Stomach (tissue), 9 donors: ENCODE results near the gene EIF4A3. TPM values are rescaled to one million over a fixed set of nuclear protein-coding genes. Genes with fewer than 3 reads are reported as not detected.

Source experiments
- DNase-seq, 2 donors: peaks; one replicate each; pipeline versions ENCODE4 v3.0.0 to v3.0.0-alpha.2; 2013 to 2019
- H3K27ac ChIP-seq, 5 donors: fragments of 200-600 bp in 4 of 5; sonication (generic) in 4 of 5; one replicate each; pipeline ENCODE4 v1.5.1; 2013 to 2019; ENCODE audit warnings: mild to moderate bottlenecking in 1 of 5, moderate library complexity in 1 of 5
- H3K27me3 ChIP-seq, 3 donors: fragments of 200-600 bp; sonication (generic); one replicate each; pipeline ENCODE4 v1.5.1; 2017 to 2019; ENCODE audit warnings: mixed run types in 1 of 3
- H3K36me3 ChIP-seq, 4 donors: fragments of 200-600 bp; sonication (generic); 1 replicate in 3 of 4; 2 replicates in 1 of 4; pipeline ENCODE4 v1.5.1; 2016 to 2019
- H3K4me1 ChIP-seq, 4 donors: fragments of 200-600 bp; sonication (generic); one replicate each; pipeline ENCODE4 v1.5.1; 2016 to 2019
- H3K4me3 ChIP-seq, 4 donors: fragments of 200-600 bp; sonication (generic) in 3 of 4; one replicate each; pipeline ENCODE4 v1.5.1; 2016 to 2019; ENCODE audit warnings: mild to moderate bottlenecking in 1 of 4
- H3K9me3 ChIP-seq, 4 donors: fragments of 200-600 bp; sonication (generic); one replicate each; pipeline ENCODE4 v1.5.1; 2016 to 2019
- CTCF ChIP-seq, 7 experiments: fragments of 450-650 bp in 4 of 7; fragments of 200-600 bp in 3 of 7; sonication (generic) in 3 of 7; IDR thresholded peaks; one replicate each; pipeline ENCODE4 v1.5.1; 2016 to 2019; ENCODE audit warnings: antibody characterized with exemption in 7 of 7, control low read depth in 2 of 7, mild to moderate bottlenecking in 1 of 7
- EP300 ChIP-seq: sonication (generic); formaldehyde crosslinking; IDR thresholded peaks from one replicate; pipeline ENCODE4 v1.6.1; 2017; ENCODE audit warnings: antibody characterized with exemption
- POLR2A ChIP-seq, 4 donors: fragments of 450-650 bp; IDR thresholded peaks; one replicate each; pipeline ENCODE4 v1.6.1; 2016; ENCODE audit warnings: antibody characterized with exemption in 4 of 4, control low read depth in 2 of 4, mild to moderate bottlenecking in 1 of 4, moderate library complexity in 1 of 4
- POLR2AphosphoS5 ChIP-seq, 3 donors: sonication (generic); formaldehyde crosslinking; IDR thresholded peaks; one replicate each; pipeline ENCODE4 v1.6.1; 2016; ENCODE audit warnings: antibody characterized with exemption in 3 of 3
- WGBS, 5 donors: extraction: QIAGEN DNeasy Blood & Tissue Kit in 3 of 5; methylation state at CpG; one replicate each; pipeline versions ENCODE4 v1.1.5 to v1.1.7; 2013 to 2018; 5-methylcytosine and 5-hydroxymethylcytosine counted together
- intact Hi-C: fragments of 100-400 bp; cut with DNase I; formaldehyde crosslinking; loops from one replicate; pipeline ENCODE4 v1.15.1; 2023; ENCODE audit warnings: low total_unique reads
- polyA plus RNA-seq, 3 donors: library from polyadenylated mRNA; stranded (reverse); fragments of 200-250 nt; gene quantifications; one replicate each; pipeline ENCODE4 v1.2.3, GENCODE V29; 2013
- small RNA-seq, 4 donors: library from RNA; depleted of rRNA; stranded (forward); fragments of <200 nt; gene quantifications; one replicate each; pipeline ENCODE3, GENCODE V24; 2016
- total RNA-seq, 5 donors: library from RNA; depleted of rRNA; stranded (reverse); fragments of >200 nt; gene quantifications; one replicate each; pipeline versions ENCODE4 v1.1.0 to v1.2.3, GENCODE V29; 2014 to 2016
- donor health status: healthy with polysubstance abuse.
- donor health status: Bipolar disorder and iron deficiency.
- donor health status: healthy.

Gene EIF4A3
- total and polyA plus RNA-seq, 8 donors: 17.5 to 78.2 (median 49.2) TPM

DNA sequence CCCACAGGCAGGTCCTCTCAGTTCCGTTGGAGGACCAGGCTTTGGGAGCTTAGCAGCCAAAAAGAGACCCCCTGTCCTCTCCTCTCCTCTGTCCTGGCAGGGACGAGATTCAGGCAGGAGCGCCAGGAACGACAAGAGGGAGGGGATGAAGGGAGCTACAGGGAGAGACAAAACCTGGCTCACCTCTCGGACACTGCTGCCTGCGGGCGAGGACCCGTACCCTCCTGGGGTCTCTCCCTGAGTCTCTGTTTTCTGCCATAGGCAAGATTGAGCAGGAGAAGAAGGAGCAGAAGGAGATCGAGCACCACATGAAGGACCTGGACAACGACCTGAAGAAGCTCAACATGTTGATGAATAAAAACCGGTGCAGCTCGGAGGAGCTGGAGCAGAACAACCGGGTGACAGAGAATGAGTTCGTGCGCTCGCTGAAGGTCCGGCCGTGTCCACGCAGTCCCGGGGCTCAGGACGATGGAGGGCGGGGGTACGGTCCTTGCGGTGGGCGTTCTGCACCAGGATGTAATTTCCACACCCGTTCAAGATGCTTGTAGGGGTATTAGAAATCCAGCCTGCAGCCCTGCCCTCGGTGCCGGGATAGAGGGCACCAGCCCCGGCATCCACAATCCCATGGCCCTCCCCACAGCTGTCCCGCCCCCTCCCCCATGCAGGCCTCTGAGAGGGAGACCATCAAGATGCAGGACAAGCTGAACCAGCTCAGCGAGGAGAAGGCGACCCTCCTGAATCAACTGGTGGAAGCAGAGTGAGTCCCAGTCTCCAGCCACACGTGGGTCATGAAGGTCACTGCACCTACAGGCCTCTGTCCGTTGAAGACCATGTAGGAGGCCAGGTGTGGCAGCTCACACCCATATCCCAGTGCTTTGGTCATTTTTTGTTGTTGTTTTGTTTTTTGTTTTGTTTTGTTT, 59.3 kb downstream of the EIF4A3 start:
- WGBS, 5 donors: 81 to 85% (median 83%) methylated on average over 32 to 34 of the region's 34 CpGs

DNA sequence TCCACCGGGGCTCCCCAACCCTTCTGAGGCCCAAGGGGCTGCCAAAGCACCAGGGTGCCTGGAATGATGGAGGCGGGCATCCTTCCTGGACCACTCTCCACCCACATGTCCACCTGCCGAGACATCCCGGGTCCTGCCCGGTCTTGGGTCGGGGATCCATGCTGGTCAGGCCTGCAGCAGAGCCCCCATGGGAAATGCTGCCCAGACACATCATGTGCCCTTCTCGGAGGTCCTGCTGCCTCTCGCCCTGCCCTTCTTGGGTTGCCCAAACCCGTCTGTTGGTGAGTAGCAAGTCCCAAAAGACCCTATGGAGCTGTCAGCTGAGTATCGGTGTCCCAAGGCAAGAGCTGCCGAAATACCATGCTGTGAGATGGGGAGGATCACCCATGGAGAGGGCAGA, 60.3 kb downstream of the EIF4A3 start:
- Histone ChIP-seq H3K9me3 (no peaks in the 10 kb centered on the region), H3K36me3 (peaks cover 0 to 13% (median 0%) of the 10 kb centered on the region in 4 donors), H3K27me3 (no peaks in the 10 kb centered on the region), H3K4me3 (no peak overlapping the region), H3K4me1 (peaks cover 0 to 10% (median 8%) of the 10 kb centered on the region in 4 donors), H3K27ac (no peak overlapping the region)
- TF ChIP-seq EP300 (no peak), POLR2A (IDR thresholded peaks at IDR 0.05) (no peak), CTCF (IDR thresholded peaks at IDR 0.05) (no peak), POLR2AphosphoS5 (IDR thresholded peaks at IDR 0.05) (no peak)
- no peak for DNase-seq
- intact Hi-C loops: no loop called here
- WGBS, 5 donors: 88 to 100% (median 91%) methylated on average over 2 to 11 of the region's 11 CpGs

More for the DNA sequence above, 59.3 kb downstream of the EIF4A3 start:
- no peak for TF ChIP-seq CTCF (IDR thresholded peaks at IDR 0.05)
- TF ChIP-seq POLR2A (IDR thresholded peaks at IDR 0.05): no peak
- no peak for TF ChIP-seq POLR2AphosphoS5 (IDR thresholded peaks at IDR 0.05)
- H3K9me3 ChIP-seq: no peaks in the 10 kb centered on the region
- intact Hi-C loops: no loop called here
- no peak overlapping the region for H3K4me3 ChIP-seq
- peaks cover 0 to 11% (median 0%) of the 10 kb centered on the region in 4 donors for H3K36me3 ChIP-seq
- peaks cover 0 to 6% (median 4%) of the 10 kb centered on the region in 4 donors for H3K4me1 ChIP-seq
- no peak overlapping the region for H3K27ac ChIP-seq
- H3K27me3 ChIP-seq: no peaks in the 10 kb centered on the region
- DNase-seq: peak in 1 of 2 donors; percentile 0

DNA sequence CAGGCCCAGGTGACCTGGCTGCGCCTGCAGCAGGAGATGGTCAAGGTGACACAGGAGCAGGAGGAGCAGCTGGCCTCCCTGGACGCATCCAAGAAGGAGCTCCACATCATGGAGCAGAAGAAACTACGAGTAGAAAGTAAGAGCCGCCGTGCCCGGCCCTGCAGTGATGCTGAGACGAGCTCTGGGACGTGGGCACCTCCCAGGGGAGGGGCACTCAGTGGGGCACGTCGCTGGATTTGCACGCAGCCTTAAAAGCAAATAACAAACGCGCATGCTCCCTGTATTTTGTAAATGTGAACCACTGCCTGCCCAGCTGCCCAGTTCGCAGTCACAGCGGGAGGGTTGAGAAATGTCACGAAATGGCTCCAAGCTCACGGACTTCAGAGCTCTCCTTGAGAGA, 60.8 kb downstream of the EIF4A3 start:
- Histone ChIP-seq H3K4me1 (peaks cover 0 to 10% (median 8%) of the 10 kb centered on the region in 4 donors), H3K4me3 (no peak overlapping the region), H3K9me3 (no peaks in the 10 kb centered on the region), H3K36me3 (peaks cover 0 to 15% (median 0%) of the 10 kb centered on the region in 4 donors), H3K27ac (no peak overlapping the region), H3K27me3 (no peaks in the 10 kb centered on the region)
- TF ChIP-seq POLR2A (IDR thresholded peaks at IDR 0.05) (no peak), POLR2AphosphoS5 (IDR thresholded peaks at IDR 0.05) (no peak), CTCF (IDR thresholded peaks at IDR 0.05) (no peak), EP300 (no peak)
- intact Hi-C loops: no loop called here
- 66 to 82% (median 73%) methylated on average over 17 of the region's 17 CpGs for WGBS, 5 donors
- DNase-seq: no peak

GRCh38 chr17:80084773-80085172, 62.2 kb downstream of the EIF4A3 start:
- H3K36me3 ChIP-seq: peaks cover 0 to 6% (median 0%) of the 10 kb centered on the region in 4 donors
- DNase-seq: no peak
- WGBS, 5 donors: 90 to 95% (median 91%) methylated on average over 12 to 15 of the region's 15 CpGs
- intact Hi-C loops: no loop called here
- TF ChIP-seq CTCF (IDR thresholded peaks at IDR 0.05): no peak
- no peak for TF ChIP-seq EP300
- no peak for TF ChIP-seq POLR2AphosphoS5 (IDR thresholded peaks at IDR 0.05)
- no peak for TF ChIP-seq POLR2A (IDR thresholded peaks at IDR 0.05)
- H3K27me3 ChIP-seq: no peaks in the 10 kb centered on the region
- peaks cover 0 to 10% (median 8%) of the 10 kb centered on the region in 4 donors for H3K4me1 ChIP-seq
- no peak overlapping the region for H3K27ac ChIP-seq
- H3K4me3 ChIP-seq: no peak overlapping the region
- no peaks in the 10 kb centered on the region for H3K9me3 ChIP-seq

Small RNAs within 50 kb of the gene (small RNA-seq; reads per million reads assigned to genes)
- gene AC087741.2 (0 reads per million in 4 donors), gene MIR1268B (0 reads per million in 4 donors)

Other genes starting within 250 kb of the EIF4A3 start
- 10 to 100 TPM; 12.7 to 22.2 (median 21.0) TPM for gene TBC1D16, start 111.3 kb downstream of the EIF4A3 start, total RNA-seq
- 10 to 100 TPM in 1 of 3 donors, 1 to 10 TPM in 2; 3.0 to 17.1 (median 6.6) TPM for gene TBC1D16, start 111.3 kb downstream of the EIF4A3 start, polyA plus RNA-seq
- gene CCDC40, start 110.5 kb downstream of the EIF4A3 start, total RNA-seq: 10 to 100 TPM in 2 of 5 donors, 1 to 10 TPM in 3; 3.5 to 56.2 (median 5.8) TPM
- 1 to 10 TPM in 2 of 3 donors, under 1 TPM in 1; 0.61 to 2.2 (median 1.6) TPM for gene CCDC40, start 110.5 kb downstream of the EIF4A3 start, polyA plus RNA-seq
- gene GAA, start 45.5 kb downstream of the EIF4A3 start, total RNA-seq: 10 to 100 TPM; 15.2 to 63.4 (median 27.2) TPM
- gene GAA, start 45.5 kb downstream of the EIF4A3 start, polyA plus RNA-seq: 10 to 100 TPM in 2 of 3 donors, 1 to 10 TPM in 1; 9.6 to 22.2 (median 21.4) TPM
- gene CARD14, start 22.9 kb upstream of the EIF4A3 start, total RNA-seq: 1 to 10 TPM in 2 of 5 donors, not detected in 3; 2.7 to 3.9 TPM
- gene CARD14, start 22.9 kb upstream of the EIF4A3 start, polyA plus RNA-seq: 10 to 100 TPM in 1 of 3 donors, under 1 TPM in 1, not detected in 1; 0.12 to 10.5 TPM
- 100 to 1,000 TPM in 2 of 5 donors, 10 to 100 TPM in 3; 15.8 to 307 (median 54.2) TPM for gene SGSH, start 73.2 kb upstream of the EIF4A3 start, total RNA-seq
- 10 to 100 TPM; 15.7 to 30.1 (median 25.2) TPM for gene SGSH, start 73.2 kb upstream of the EIF4A3 start, polyA plus RNA-seq
- 10 to 100 TPM in 3 of 5 donors, 1 to 10 TPM in 2; 2.3 to 93.3 (median 10.1) TPM for gene SLC26A11, start 73.3 kb upstream of the EIF4A3 start, total RNA-seq
- 1 to 10 TPM; 2.6 to 8.7 (median 3.0) TPM for gene SLC26A11, start 73.3 kb upstream of the EIF4A3 start, polyA plus RNA-seq
- 100 to 1,000 TPM in 4 of 5 donors, 10 to 100 TPM in 1; 84.8 to 358 (median 208) TPM for gene RNF213, start 113.7 kb upstream of the EIF4A3 start, total RNA-seq
- gene RNF213, start 113.7 kb upstream of the EIF4A3 start, polyA plus RNA-seq: 10 to 100 TPM; 12.3 to 29.6 (median 12.4) TPM